DND-41 (cell line): Measurements from ENCODE around the gene CFAP43.

Experiments used
- ATAC-seq: fragments of 200-7000 bp; cut with Tn5 transposase; 3 replicates; pipeline ENCODE4 v1.9.1; 2021; ENCODE audit warnings: low read depth; ENCODE audit not compliant: insufficient read depth
- DNase-seq: peaks from one replicate; pipeline ENCODE4 v3.0.0-alpha.2; 2020
- H2AFZ ChIP-seq: 2 replicates; pipeline ENCODE4 v1.6.0; 2012; ENCODE audit warnings: low read depth, low read length
- H3K27ac ChIP-seq: 2 replicates; pipeline ENCODE4 v1.5.1; 2012; ENCODE audit warnings: low read length, inconsistent platforms
- H3K27me3 ChIP-seq: fragments of 200-600 bp; sonication (generic); 2 replicates; pipeline ENCODE4 v1.6.0; 2012; ENCODE audit warnings: low read length, mild to moderate bottlenecking, inconsistent platforms; ENCODE audit not compliant: insufficient read depth, poor library complexity
- H3K36me3 ChIP-seq: 2 replicates; pipeline ENCODE4 v1.5.1; 2012; ENCODE audit warnings: low read length, inconsistent platforms; ENCODE audit not compliant: insufficient read depth
- H3K4me1 ChIP-seq: 2 replicates; pipeline ENCODE4 v1.5.1; 2012; ENCODE audit warnings: mild to moderate bottlenecking, low read length; ENCODE audit not compliant: insufficient read depth
- H3K4me2 ChIP-seq: 2 replicates; pipeline ENCODE4 v1.6.0; 2012; ENCODE audit warnings: mild to moderate bottlenecking, moderate library complexity, low read length, inconsistent platforms; ENCODE audit not compliant: insufficient read depth
- H3K4me3 ChIP-seq, 2 experiments: fragments of 200-600 bp in 1 of 2; shearing (Covaris generic) in 1 of 2; 2 replicates each; pipeline ENCODE4 v1.5.1; 2012 to 2016; ENCODE audit warnings: inconsistent platforms in 2 of 2, low read length in 2 of 2, mild to moderate bottlenecking in 2 of 2, low read depth in 1 of 2, moderate library complexity in 1 of 2
- H3K79me2 ChIP-seq: 2 replicates; pipeline ENCODE4 v1.6.0; 2012; ENCODE audit warnings: low read length, inconsistent platforms; ENCODE audit not compliant: insufficient read depth
- H3K9ac ChIP-seq: 2 replicates; pipeline ENCODE4 v1.6.0; 2012; ENCODE audit warnings: low read depth, mild to moderate bottlenecking, inconsistent platforms, low read length, moderate library complexity
- H3K9me3 ChIP-seq: 2 replicates; pipeline ENCODE4 v1.5.1; 2012; ENCODE audit warnings: low read length, moderate library complexity, mild to moderate bottlenecking, inconsistent platforms; ENCODE audit not compliant: insufficient read depth, severe bottlenecking
- H4K20me1 ChIP-seq: 2 replicates; pipeline ENCODE4 v1.6.0; 2012; ENCODE audit warnings: low read length; ENCODE audit not compliant: insufficient read depth
- EZH2 ChIP-seq: IDR thresholded peaks from 3 replicates; pipeline ENCODE4 v1.6.1; 2012; ENCODE audit warnings: borderline replicate concordance, low read depth, mild to moderate bottlenecking, moderate library complexity, low read length, inconsistent platforms; ENCODE audit not compliant: severe bottlenecking
- TF ChIP-seq, protein P1 (sequence below): IDR thresholded peaks from 2 replicates; pipeline ENCODE4 v1.5.1; 2012; ENCODE audit warnings: borderline replicate concordance, low read length, moderate library complexity, mild to moderate bottlenecking; ENCODE audit not compliant: poor library complexity, severe bottlenecking; ENCODE audit errors: extremely low read depth

The CFAP43 gene

DNA sequence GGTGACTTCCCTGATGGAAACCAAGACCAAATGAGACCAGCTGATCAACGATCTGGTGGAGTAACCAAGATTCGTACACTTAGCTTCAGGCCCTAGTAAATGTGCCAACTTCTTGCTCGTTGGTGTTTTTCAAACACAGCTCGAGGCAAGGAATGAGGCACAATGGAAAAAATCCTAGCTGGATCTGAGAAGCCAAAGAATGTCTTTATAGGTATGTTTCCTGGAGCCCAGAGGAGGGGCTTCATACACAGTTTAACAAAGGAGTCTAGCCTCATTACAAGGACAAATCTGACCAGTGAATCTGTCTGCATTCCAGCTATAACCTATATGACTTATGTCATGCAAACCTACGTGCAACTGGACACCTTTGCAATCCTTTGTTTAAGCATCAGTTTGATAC, 150.2 kb downstream of the CFAP43 start:
- DNase-seq (no peak), ATAC-seq (no peak)
- TF ChIP-seq, protein P1, sequence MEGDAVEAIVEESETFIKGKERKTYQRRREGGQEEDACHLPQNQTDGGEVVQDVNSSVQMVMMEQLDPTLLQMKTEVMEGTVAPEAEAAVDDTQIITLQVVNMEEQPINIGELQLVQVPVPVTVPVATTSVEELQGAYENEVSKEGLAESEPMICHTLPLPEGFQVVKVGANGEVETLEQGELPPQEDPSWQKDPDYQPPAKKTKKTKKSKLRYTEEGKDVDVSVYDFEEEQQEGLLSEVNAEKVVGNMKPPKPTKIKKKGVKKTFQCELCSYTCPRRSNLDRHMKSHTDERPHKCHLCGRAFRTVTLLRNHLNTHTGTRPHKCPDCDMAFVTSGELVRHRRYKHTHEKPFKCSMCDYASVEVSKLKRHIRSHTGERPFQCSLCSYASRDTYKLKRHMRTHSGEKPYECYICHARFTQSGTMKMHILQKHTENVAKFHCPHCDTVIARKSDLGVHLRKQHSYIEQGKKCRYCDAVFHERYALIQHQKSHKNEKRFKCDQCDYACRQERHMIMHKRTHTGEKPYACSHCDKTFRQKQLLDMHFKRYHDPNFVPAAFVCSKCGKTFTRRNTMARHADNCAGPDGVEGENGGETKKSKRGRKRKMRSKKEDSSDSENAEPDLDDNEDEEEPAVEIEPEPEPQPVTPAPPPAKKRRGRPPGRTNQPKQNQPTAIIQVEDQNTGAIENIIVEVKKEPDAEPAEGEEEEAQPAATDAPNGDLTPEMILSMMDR: no peak
- no peak for TF ChIP-seq EZH2
- H3K9ac ChIP-seq: no peak overlapping the region
- no peak overlapping the region for H3K4me3 ChIP-seq
- H3K36me3 ChIP-seq: no peaks in the 10 kb centered on the region
- H4K20me1 ChIP-seq: no peaks in the 10 kb centered on the region
- no peak overlapping the region for H3K4me2 ChIP-seq
- no peaks in the 10 kb centered on the region for H3K79me2 ChIP-seq
- H3K4me1 ChIP-seq: no peaks in the 10 kb centered on the region
- no peaks in the 10 kb centered on the region for H3K9me3 ChIP-seq
- no peak overlapping the region for H3K27ac ChIP-seq
- peaks cover 32% of the 10 kb centered on the region for H3K27me3 ChIP-seq
- H2AFZ ChIP-seq: no peak overlapping the region

DNA sequence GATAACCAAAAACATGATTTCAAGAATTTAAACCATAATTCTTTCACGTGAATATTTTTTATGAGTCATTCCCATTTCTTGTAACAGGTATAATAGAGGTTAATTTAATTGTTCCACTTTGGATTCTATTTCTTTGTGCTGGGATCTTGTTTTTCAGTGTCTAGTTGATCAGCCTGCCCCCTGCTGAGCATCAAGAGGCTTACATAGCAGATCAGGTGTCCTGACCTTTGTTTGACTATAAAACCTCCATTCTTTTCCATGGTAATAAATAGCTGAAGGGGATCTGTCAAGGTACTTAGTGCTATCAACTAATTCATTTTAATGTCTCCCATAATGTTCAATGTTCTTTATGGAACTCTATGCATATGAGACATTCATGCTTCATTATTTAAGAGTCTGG, 151.4 kb downstream of the CFAP43 start:
- H3K27me3 ChIP-seq: peaks cover 32% of the 10 kb centered on the region
- H4K20me1 ChIP-seq: no peaks in the 10 kb centered on the region
- no peak for TF ChIP-seq EZH2
- TF ChIP-seq, protein P1: peak; percentile 51
- ATAC-seq (no peak), DNase-seq (peak; percentile 7)
- no peak overlapping the region for H3K27ac ChIP-seq
- no peak overlapping the region for H2AFZ ChIP-seq
- H3K9me3 ChIP-seq: no peaks in the 10 kb centered on the region
- no peak overlapping the region for H3K9ac ChIP-seq
- no peaks in the 10 kb centered on the region for H3K79me2 ChIP-seq
- no peaks in the 10 kb centered on the region for H3K36me3 ChIP-seq
- H3K4me2 ChIP-seq: no peak overlapping the region
- H3K4me3 ChIP-seq: no peak overlapping the region
- H3K4me1 ChIP-seq: no peaks in the 10 kb centered on the region
